Caco-2 (cell line): ENCODE results near the gene FMR1. TPM values are rescaled to one million over a fixed set of nuclear protein-coding genes. Genes with fewer than 3 reads are reported as not detected.

Experiments
- BruUV-seq: library from RNA; stranded (reverse); fragments of 400-500 nt; replicated peaks from 2 replicates; lab custom pipeline; 2021; lab: Mats Ljungman, UMichigan
- CTCF ChIA-PET: fragments of 300-600 bp; sonication (Branson Sonifier 250); formaldehyde crosslinking; loops from one replicate; lab custom pipeline; 2022; ENCODE audit warnings: antibody characterized with exemption; lab: Charles Lee
- POLR2A ChIA-PET: fragments of 300-600 bp; sonication (Branson Sonifier 250); formaldehyde crosslinking; loops from one replicate; lab custom pipeline; 2022; ENCODE audit warnings: antibody characterized with exemption; lab: Charles Lee
- DNase-seq, 2 experiments: peaks; one replicate each; pipeline versions ENCODE4 v3.0.0 to v3.0.0-alpha.2; 2020 to 2022
- H3K27me3 ChIP-seq: replicated peaks from 2 replicates; pipeline ENCODE4 v1.6.0; 2011; ENCODE audit warnings: low read length; ENCODE audit not compliant: control insufficient read depth, insufficient read depth
- H3K36me3 ChIP-seq: 2 replicates; pipeline ENCODE4 v1.5.1; 2011; ENCODE audit warnings: low read length; ENCODE audit not compliant: control insufficient read depth, insufficient read depth
- H3K4me1 ChIP-seq: fragments of 250-450 bp; sonication (Bioruptor Pico); 2 replicates; pipeline ENCODE4 v1.5.1; 2020; ENCODE audit warnings: mild to moderate bottlenecking
- H3K4me3 ChIP-seq: 2 replicates; pipeline ENCODE4 v1.5.1; 2011; ENCODE audit warnings: low read depth, mild to moderate bottlenecking, control low read depth, low read length
- H3K9me3 ChIP-seq: fragments of 250-450 bp; sonication (Bioruptor Pico); 2 replicates; pipeline ENCODE4 v1.5.1; 2020; ENCODE audit warnings: mild to moderate bottlenecking, moderate library complexity
- H3K27ac Mint-ChIP-seq: one replicate; pipeline ENCODE4 v1.8.0; 2022; ENCODE audit warnings: mixed read lengths; ENCODE audit not compliant: unreplicated experiment
- H3K27me3 Mint-ChIP-seq: one replicate; pipeline ENCODE4 v1.8.0; 2022; ENCODE audit warnings: mixed read lengths; ENCODE audit not compliant: insufficient read depth, unreplicated experiment
- H3K36me3 Mint-ChIP-seq: one replicate; pipeline ENCODE4 v1.8.0; 2022; ENCODE audit warnings: mild to moderate bottlenecking, mixed read lengths; ENCODE audit not compliant: insufficient read depth, unreplicated experiment
- H3K4me1 Mint-ChIP-seq: one replicate; pipeline ENCODE4 v1.8.0; 2022; ENCODE audit warnings: low read depth, mixed read lengths; ENCODE audit not compliant: unreplicated experiment
- H3K4me3 Mint-ChIP-seq: one replicate; pipeline ENCODE4 v1.8.0; 2022; ENCODE audit warnings: mild to moderate bottlenecking, moderate library complexity, mixed read lengths; ENCODE audit not compliant: unreplicated experiment
- H3K9me3 Mint-ChIP-seq: one replicate; pipeline ENCODE4 v1.8.0; 2022; ENCODE audit warnings: mixed read lengths; ENCODE audit not compliant: unreplicated experiment
- intact Hi-C: fragments of 100-400 bp; cut with micrococcal nuclease; formaldehyde crosslinking; loops from one replicate; pipeline ENCODE4 v1.10.0; 2022; ENCODE audit not compliant: unreplicated experiment
- total RNA-seq: library from RNA; stranded (reverse); gene quantifications from 2 replicates; pipeline ENCODE4 v1.2.3, GENCODE V29; 2022
- TF ChIP-seq, protein P1 (sequence below), 2 experiments: fragments of 200-600 bp in 1 of 2; IDR thresholded peaks; 1 replicate in 1 of 2; 2 replicates in 1 of 2; pipeline versions ENCODE4 v1.5.1 to v1.8.0; 2011 to 2022; ENCODE audit warnings: antibody characterized with exemption in 1 of 2, control low read depth in 1 of 2, inconsistent platforms in 1 of 2, low read depth in 1 of 2, low read length in 1 of 2, mild to moderate bottlenecking in 1 of 2, moderate library complexity in 1 of 2; ENCODE audit not compliant: insufficient read depth in 1 of 2, severe bottlenecking in 1 of 2, unreplicated experiment in 1 of 2

FMR1 gene
- total RNA-seq, 1 experiment from 2014 or later, result 53.8 TPM

DNA sequence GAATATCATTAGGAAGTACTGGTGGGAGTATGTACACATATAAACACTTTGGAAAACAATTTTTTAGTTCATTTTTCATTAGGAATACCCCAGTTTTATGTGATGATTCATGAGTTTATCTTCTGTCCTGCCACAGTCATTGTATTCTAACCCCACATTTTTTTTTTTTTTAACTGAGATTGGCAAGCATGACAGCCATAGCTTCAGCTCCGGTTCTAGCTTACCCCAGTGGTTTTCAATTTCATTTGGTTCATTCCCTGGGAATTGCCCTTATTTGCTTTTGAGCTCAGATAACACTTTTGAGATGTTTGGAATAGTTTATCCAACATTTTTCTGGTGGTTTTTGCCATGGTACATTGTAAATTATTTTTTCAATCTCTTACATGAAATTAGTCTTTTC, 21.0 kb upstream of the FMR1 start:
- POLR2A ChIA-PET, result interaction anchor here (0.6 kb wide), 1 partner anchor 10 kb away, joined by 3 read pairs; no protein-coding TSS in a partner anchor

GRCh38 chrX:147891896-147892295, 19.8 kb upstream of the FMR1 start:
- no peaks in the 10 kb centered on the region for H3K27me3 Mint-ChIP-seq
- no TSS peak for BruUV-seq
- no peaks in the 10 kb centered on the region for H3K36me3 ChIP-seq
- TF ChIP-seq, protein P1, sequence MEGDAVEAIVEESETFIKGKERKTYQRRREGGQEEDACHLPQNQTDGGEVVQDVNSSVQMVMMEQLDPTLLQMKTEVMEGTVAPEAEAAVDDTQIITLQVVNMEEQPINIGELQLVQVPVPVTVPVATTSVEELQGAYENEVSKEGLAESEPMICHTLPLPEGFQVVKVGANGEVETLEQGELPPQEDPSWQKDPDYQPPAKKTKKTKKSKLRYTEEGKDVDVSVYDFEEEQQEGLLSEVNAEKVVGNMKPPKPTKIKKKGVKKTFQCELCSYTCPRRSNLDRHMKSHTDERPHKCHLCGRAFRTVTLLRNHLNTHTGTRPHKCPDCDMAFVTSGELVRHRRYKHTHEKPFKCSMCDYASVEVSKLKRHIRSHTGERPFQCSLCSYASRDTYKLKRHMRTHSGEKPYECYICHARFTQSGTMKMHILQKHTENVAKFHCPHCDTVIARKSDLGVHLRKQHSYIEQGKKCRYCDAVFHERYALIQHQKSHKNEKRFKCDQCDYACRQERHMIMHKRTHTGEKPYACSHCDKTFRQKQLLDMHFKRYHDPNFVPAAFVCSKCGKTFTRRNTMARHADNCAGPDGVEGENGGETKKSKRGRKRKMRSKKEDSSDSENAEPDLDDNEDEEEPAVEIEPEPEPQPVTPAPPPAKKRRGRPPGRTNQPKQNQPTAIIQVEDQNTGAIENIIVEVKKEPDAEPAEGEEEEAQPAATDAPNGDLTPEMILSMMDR (IDR thresholded peaks at IDR 0.05; ENCODE audit: insufficient read depth in 1 of 2, low read depth in 1 of 2, low read length in 1 of 2, severe bottlenecking in 1 of 2, unreplicated experiment in 1 of 2), result no peak
- intact Hi-C loops, result no loop called here
- no peak overlapping the region for H3K4me3 Mint-ChIP-seq
- H3K27me3 ChIP-seq, result no peaks in the 10 kb centered on the region
- DNase-seq, result no peak
- H3K4me1 Mint-ChIP-seq, result no peaks in the 10 kb centered on the region
- ChIA-PET POLR2A (no interaction called here), CTCF (no interaction called here)
- no peaks in the 10 kb centered on the region for H3K9me3 Mint-ChIP-seq
- no peaks in the 10 kb centered on the region for H3K9me3 ChIP-seq
- no peak overlapping the region for H3K27ac Mint-ChIP-seq
- no peak overlapping the region for H3K4me3 ChIP-seq
- H3K36me3 Mint-ChIP-seq, result no peaks in the 10 kb centered on the region
- H3K4me1 ChIP-seq, result no peaks in the 10 kb centered on the region

More for the DNA sequence above, 21.0 kb upstream of the FMR1 start:
- Histone ChIP-seq H3K4me1 (no peaks in the 10 kb centered on the region), H3K27me3 (no peaks in the 10 kb centered on the region), H3K36me3 (no peaks in the 10 kb centered on the region), H3K9me3 (no peaks in the 10 kb centered on the region), H3K4me3 (no peak overlapping the region)
- no peaks in the 10 kb centered on the region for H3K36me3 Mint-ChIP-seq
- CTCF ChIA-PET, result no interaction called here
- H3K4me3 Mint-ChIP-seq, result no peak overlapping the region
- BruUV-seq, result no TSS peak
- no peaks in the 10 kb centered on the region for H3K27me3 Mint-ChIP-seq
- no peaks in the 10 kb centered on the region for H3K4me1 Mint-ChIP-seq
- intact Hi-C loops, result no loop called here
- TF ChIP-seq, protein P1 (IDR thresholded peaks at IDR 0.05; ENCODE audit: insufficient read depth in 1 of 2, low read depth in 1 of 2, low read length in 1 of 2, severe bottlenecking in 1 of 2, unreplicated experiment in 1 of 2), result no peak
- H3K9me3 Mint-ChIP-seq, result no peaks in the 10 kb centered on the region
- no peak overlapping the region for H3K27ac Mint-ChIP-seq
- DNase-seq, result no peak

- no peaks in the 10 kb centered on the region for H3K9me3 ChIP-seq
- no peaks in the 10 kb centered on the region for H3K36me3 Mint-ChIP-seq
- no peaks in the 10 kb centered on the region for H3K36me3 ChIP-seq
- no peak overlapping the region for H3K27ac Mint-ChIP-seq
- no peak for DNase-seq
- TF ChIP-seq, protein P1 (IDR thresholded peaks at IDR 0.05; ENCODE audit: insufficient read depth in 1 of 2, low read depth in 1 of 2, low read length in 1 of 2, severe bottlenecking in 1 of 2, unreplicated experiment in 1 of 2), result no peak
- no TSS peak for BruUV-seq
- no peak overlapping the region for H3K4me3 Mint-ChIP-seq
- no peaks in the 10 kb centered on the region for H3K27me3 ChIP-seq
- intact Hi-C loops, result no loop called here
- CTCF ChIA-PET, result no interaction called here
- no peaks in the 10 kb centered on the region for H3K4me1 Mint-ChIP-seq
- no peaks in the 10 kb centered on the region for H3K4me1 ChIP-seq
- POLR2A ChIA-PET, result no interaction called here
- no peak overlapping the region for H3K4me3 ChIP-seq
- no peaks in the 10 kb centered on the region for H3K27me3 Mint-ChIP-seq
- H3K9me3 Mint-ChIP-seq, result no peaks in the 10 kb centered on the region
Observed at GRCh38 chrX:147893741-147894140, 18.0 kb upstream of the FMR1 start.
